GM18508 (cell line): ENCODE data around the gene NKX6-1.

ENCODE experiments used
- ATAC-seq: cut with Tn5 transposase; IDR thresholded peaks from one replicate; pipeline ENCODE4 v1.9.1; 2021; ENCODE audit warnings: moderate number of reproducible peaks; ENCODE audit not compliant: insufficient read depth, unreplicated experiment

The NKX6-1 gene

GRCh38 chr4:84498935-84499623 lies at the start of gene NKX6-1:
NKX6-1 (minus strand) TSS chr4:84499292; CDS start chr4:84498228, 1,064 bp downstream.
- ATAC-seq: no peak

- no peak for ATAC-seq
Observed at GRCh38 chr4:84547211-84547610, 48.1 kb upstream of the NKX6-1 start.

GRCh38 chr4:84545093-84545492 lies 46.0 kb upstream of the NKX6-1 start:
- no peak for ATAC-seq

GRCh38 chr4:84535901-84536300 lies 36.8 kb upstream of the NKX6-1 start:
- no peak for ATAC-seq

GRCh38 chr4:84531689-84532088 lies 32.6 kb upstream of the NKX6-1 start:
- no peak for ATAC-seq

GRCh38 chr4:84530871-84531270 lies 31.8 kb upstream of the NKX6-1 start:
- no peak for ATAC-seq

GRCh38 chr4:84530454-84530853 lies 31.4 kb upstream of the NKX6-1 start:
- ATAC-seq: no peak

GRCh38 chr4:84529169-84529751 lies 30.2 kb upstream of the NKX6-1 start:
- peak; percentile 61 for ATAC-seq

- no peak for ATAC-seq
Observed at GRCh38 chr4:84527391-84527790, 28.3 kb upstream of the NKX6-1 start.

- no peak for ATAC-seq
Observed at GRCh38 chr4:84515075-84515474, 16.0 kb upstream of the NKX6-1 start.

- no peak for ATAC-seq
Observed at GRCh38 chr4:84512277-84512676, 13.2 kb upstream of the NKX6-1 start.

- ATAC-seq: no peak
Observed at GRCh38 chr4:84511703-84512102, 12.6 kb upstream of the NKX6-1 start.

GRCh38 chr4:84507941-84508340 lies 8.8 kb upstream of the NKX6-1 start:
- no peak for ATAC-seq

GRCh38 chr4:84504821-84505220 lies 5.7 kb upstream of the NKX6-1 start:
- ATAC-seq: no peak

GRCh38 chr4:84503495-84504437 lies 4.7 kb upstream of the NKX6-1 start:
- ATAC-seq: no peak

- ATAC-seq: no peak
Observed at GRCh38 chr4:84502955-84503373, 3.9 kb upstream of the NKX6-1 start.

GRCh38 chr4:84502333-84502954 lies 3.4 kb upstream of the NKX6-1 start:
- no peak for ATAC-seq

GRCh38 chr4:84501721-84502267 lies 2.7 kb upstream of the NKX6-1 start:
- ATAC-seq: no peak

GRCh38 chr4:84501202-84501503 lies 2.1 kb upstream of the NKX6-1 start:
- no peak for ATAC-seq

GRCh38 chr4:84500386-84501201 lies 1.5 kb upstream of the NKX6-1 start:
- no peak for ATAC-seq
